K562 (cell line): ENCODE measurements around the gene JAKMIP1. TPM values are rescaled to one million over a fixed set of nuclear protein-coding genes. Genes with fewer than 3 reads are reported as not detected.

ENCODE experiments used
- ATAC-seq: fragments of 200-7000 bp; cut with Tn5 transposase; 3 replicates; pipeline ENCODE4 v1.9.1; 2020; ENCODE audit warnings: moderate library complexity
- BruUV-seq: library from RNA; stranded (reverse); fragments of 400-500 nt; replicated peaks from 2 replicates; lab custom pipeline; 2021; lab: Mats Ljungman, UMichigan
- CTCF ChIA-PET: fragments of 300-600 bp; formaldehyde crosslinking; extraction: SDS; loops from one replicate; lab custom pipeline; 2021; ENCODE audit warnings: low intra/inter-chr PET ratio; lab: Yijun Ruan, JAX
- POLR2A ChIA-PET: fragments of 300-600, 350-650 bp; sonication (Branson Sonifier 250); formaldehyde crosslinking; extraction: SDS; loops from one replicate; lab custom pipeline; 2021; ENCODE audit warnings: antibody characterized with exemption, inconsistent platforms; lab: Yijun Ruan, JAX
- DNase-seq, 4 experiments: peaks; one replicate each; pipeline versions ENCODE4 v3.0.0 to v3.0.0-alpha.2; 2011 to 2018; ENCODE audit warnings: low spot score in 3 of 4, mixed read lengths in 3 of 4; ENCODE audit errors: extremely low read depth in 1 of 4
- FAIRE-seq: peaks from 2 replicates; lab custom pipeline; 2011; peaks lifted over from hg19 to GRCh38; lab: Jason Lieb, UNC
- H2AFZ ChIP-seq: 2 replicates; pipeline ENCODE4 v1.6.0; 2011; ENCODE audit warnings: low read depth, low read length, control low read depth, inconsistent platforms
- H3K27ac ChIP-seq: fragments of 200-600 bp; 3 replicates; pipeline ENCODE4 v1.8.0; 2011; ENCODE audit warnings: low read depth, mild to moderate bottlenecking, control low read depth, inconsistent platforms, low read length, moderate library complexity, mixed read lengths; ENCODE audit errors: extremely low read depth
- H3K27me3 ChIP-seq, 2 experiments: fragments of 300-600 bp in 1 of 2; 2 replicates in 1 of 2; 3 replicates in 1 of 2; pipeline versions ENCODE4 v1.6.0 to v1.8.0; 2011; ENCODE audit warnings: inconsistent platforms in 2 of 2, low read length in 2 of 2, mild to moderate bottlenecking in 1 of 2, mixed read lengths in 1 of 2, moderate library complexity in 1 of 2; ENCODE audit not compliant: control insufficient read depth in 2 of 2, insufficient read depth in 2 of 2
- H3K36me3 ChIP-seq: fragments of 300-600 bp; 3 replicates; pipeline ENCODE4 v1.8.0; 2011; ENCODE audit warnings: mild to moderate bottlenecking, low read length, inconsistent platforms; ENCODE audit not compliant: control insufficient read depth, insufficient read depth
- H3K4me1 ChIP-seq, 2 experiments: fragments of 200-600 bp in 1 of 2; replicated peaks in 1 of 2; 2 replicates in 1 of 2; 3 replicates in 1 of 2; pipeline versions ENCODE4 v1.5.1 to v1.8.0; 2011; ENCODE audit warnings: inconsistent platforms in 2 of 2, low read length in 2 of 2, mild to moderate bottlenecking in 1 of 2, mixed read lengths in 1 of 2, moderate library complexity in 1 of 2; ENCODE audit not compliant: control insufficient read depth in 2 of 2, insufficient read depth in 2 of 2
- H3K4me2 ChIP-seq: 2 replicates; pipeline ENCODE4 v1.6.1; 2011; ENCODE audit warnings: low read length, control low read depth, inconsistent platforms, mixed read lengths; ENCODE audit not compliant: insufficient read depth
- H3K4me3 ChIP-seq: fragments of 200-600 bp; sonication (generic), shearing (Covaris generic); 2 replicates; pipeline ENCODE4 v1.5.1; 2016; ENCODE audit warnings: control low read depth, inconsistent platforms
- H3K79me2 ChIP-seq: fragments of 200-600 bp; 3 replicates; pipeline ENCODE4 v1.8.0; 2011; ENCODE audit warnings: low read length, inconsistent platforms; ENCODE audit not compliant: control insufficient read depth, insufficient read depth
- H3K9ac ChIP-seq, 2 experiments: 2 replicates each; pipeline versions ENCODE4 v1.6.0 to v1.6.1; 2011; ENCODE audit warnings: low read depth in 2 of 2, low read length in 2 of 2, control low read depth in 1 of 2, inconsistent platforms in 1 of 2, mild to moderate bottlenecking in 1 of 2, mixed read lengths in 1 of 2; ENCODE audit not compliant: insufficient read depth in 1 of 2
- H3K9me1 ChIP-seq: one replicate; pipeline ENCODE4 v1.6.0; 2011; ENCODE audit warnings: inconsistent platforms, mild to moderate bottlenecking, low read length, moderate library complexity; ENCODE audit not compliant: control insufficient read depth, insufficient read depth
- H3K9me3 ChIP-seq: replicated peaks from 2 replicates; pipeline ENCODE4 v1.5.1; 2011; ENCODE audit warnings: low read depth, low read length, inconsistent platforms; ENCODE audit not compliant: control insufficient read depth, insufficient read depth
- H4K20me1 ChIP-seq: replicated peaks from 2 replicates; pipeline ENCODE4 v1.6.1; 2011; ENCODE audit warnings: low read length, inconsistent platforms, mixed read lengths; ENCODE audit not compliant: control insufficient read depth, insufficient read depth
- DDX20 ChIP-seq: fragments of 450-650 bp; IDR thresholded peaks from 2 replicates; pipeline ENCODE4 v1.6.1; 2016; ENCODE audit warnings: missing genetic modification characterization, low read depth, mild to moderate bottlenecking, missing compliant biosample characterization, moderate library complexity
- NEUROD1 ChIP-seq: fragments of 150-350 bp; IDR thresholded peaks from 2 replicates; pipeline ENCODE4 v1.6.1; 2014; ENCODE audit warnings: borderline replicate concordance, low read length, low read depth; ENCODE audit not compliant: partially characterized antibody
- POU5F1 ChIP-seq: fragments of 150-350 bp; IDR thresholded peaks from 2 replicates; pipeline ENCODE4 v1.6.1; 2014; ENCODE audit warnings: borderline replicate concordance, low read length, low read depth, mild to moderate bottlenecking; ENCODE audit not compliant: partially characterized antibody
- SAP30 ChIP-seq: fragments of 200-600 bp; sonication (generic); IDR thresholded peaks from 2 replicates; pipeline ENCODE4 v1.6.1; 2012; ENCODE audit warnings: borderline replicate concordance, low read depth, mild to moderate bottlenecking, moderate library complexity, low read length, control low read depth, inconsistent platforms; ENCODE audit not compliant: insufficient read depth, poor library complexity, severe bottlenecking
- SMAD3 ChIP-seq: fragments of 450-650 bp; formaldehyde crosslinking; conservative IDR thresholded peaks from 2 replicates; pipeline ENCODE4 v1.4.0; 2020; ENCODE audit warnings: mild to moderate bottlenecking
- SP1 ChIP-seq: sonication (generic); formaldehyde crosslinking; IDR thresholded peaks from 2 replicates; pipeline ENCODE4 v1.8.1; 2022; ENCODE audit warnings: mild to moderate bottlenecking, missing genetic modification reagents
- WGBS: fragments of 100-300 bp; shearing (Covaris generic); methylation state at CpG from one replicate; pipeline ENCODE4 v1.1.6; 2016; ENCODE audit warnings: low coverage, mixed read lengths; ENCODE audit not compliant: insufficient coverage; ENCODE audit errors: missing lambda C conversion rate; 5-methylcytosine and 5-hydroxymethylcytosine counted together
- in situ Hi-C: fragments of 300-500 bp; cut with MboI; formaldehyde crosslinking; loops from 4 replicates; pipeline ENCODE4 v1.15.0; 2018; ENCODE audit warnings: inconsistent platforms, mixed read lengths
- intact Hi-C: fragments of 100-400 bp; cut with micrococcal nuclease; formaldehyde crosslinking; loops from 2 replicates; pipeline ENCODE4 v1.14.2; 2022
- polyA plus RNA-seq, 8 experiments: library from polyadenylated mRNA; depleted of rRNA in 4 of 8; stranded (reverse) in 5 of 8; unstranded in 3 of 8; fragments of >200 nt; fragmentation: Nextera tagmentation in 2 of 8; fragmentation: Illumina TruSeq in 1 of 8; extraction: Ambion mirVana in 2 of 8; extraction: Trizol in 1 of 8; gene quantifications; 2 replicates each; pipeline versions ENCODE4 v1.2.1 to v1.2.3, GENCODE V29; 2011 to 2014; ENCODE audit warnings: inconsistent platforms in 1 of 8, missing spikeins in 1 of 8
- total RNA-seq, 7 experiments: library from RNA; depleted of rRNA in 6 of 7; stranded (reverse); fragments of >200 nt in 6 of 7; fragmentation: Illumina TruSeq in 2 of 7; extraction: Trizol in 2 of 7; gene quantifications; 2 replicates each; pipeline versions ENCODE4 v1.2.1 to v1.2.3, GENCODE V29; 2011 to 2021; ENCODE audit warnings: low replicate concordance in 1 of 7
- TF ChIP-seq, protein P1 (sequence below): fragments of 450-650 bp; IDR thresholded peaks from 2 replicates; pipeline ENCODE4 v1.6.1; 2016; ENCODE audit warnings: low read depth
- TF ChIP-seq, protein P2 (sequence below), 2 experiments: fragments of 450-650 bp; conservative IDR thresholded peaks; 2 replicates each; pipeline ENCODE4 v1.6.1; 2017; ENCODE audit warnings: mild to moderate bottlenecking in 2 of 2, moderate library complexity in 2 of 2
- TF ChIP-seq, protein P3 (sequence below): sonication (generic); formaldehyde crosslinking; IDR thresholded peaks from 2 replicates; pipeline ENCODE4 v1.5.0; 2020; ENCODE audit warnings: missing genetic modification reagents

JAKMIP1 gene
- total and polyA plus RNA-seq, 9 of the 15 experiments (the other 6 are each of a cell fraction or from before 2014, with no cell fraction given) = not detected

DNA sequence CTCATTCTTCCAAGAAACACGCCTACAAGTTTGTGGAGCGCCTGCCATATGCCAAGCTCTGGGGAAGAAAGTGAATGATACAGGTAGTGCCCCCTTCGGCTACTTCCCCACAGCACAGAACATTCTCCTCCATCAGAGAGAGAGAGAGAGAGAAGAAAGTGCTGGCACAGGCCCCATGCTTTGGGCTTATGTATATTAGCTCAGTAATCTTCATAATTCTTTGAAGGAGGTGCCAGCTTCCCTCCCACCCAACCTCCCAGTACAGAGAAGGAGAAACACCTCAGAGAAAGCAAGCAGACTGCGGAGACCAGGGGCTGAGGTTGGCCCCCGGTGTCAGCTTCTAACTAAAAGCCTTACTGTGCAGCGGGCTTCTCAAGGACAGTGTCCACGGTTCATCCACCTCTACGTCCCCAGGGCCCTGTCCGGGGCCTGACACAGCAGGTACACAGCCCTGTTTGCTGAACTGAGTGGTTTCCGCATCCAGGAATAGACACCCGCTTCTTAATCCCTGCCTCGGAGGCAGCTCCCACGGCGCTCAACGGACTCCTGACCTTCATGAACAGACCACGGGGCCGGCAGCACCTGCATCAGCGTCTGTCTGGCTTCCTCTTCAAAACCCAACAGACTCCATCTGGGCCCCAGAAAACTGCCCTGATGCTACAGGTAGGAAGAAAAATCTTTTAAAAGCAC is 50.2 kb downstream of the JAKMIP1 start:
- no TSS peak for BruUV-seq
- H3K9me3 ChIP-seq = no peaks in the 10 kb centered on the region
- TF ChIP-seq SP1 (no peak), SMAD3 (no peak), DDX20 (no peak), POU5F1 (no peak), SAP30 (no peak), NEUROD1 (no peak)
- TF ChIP-seq, protein P1, sequence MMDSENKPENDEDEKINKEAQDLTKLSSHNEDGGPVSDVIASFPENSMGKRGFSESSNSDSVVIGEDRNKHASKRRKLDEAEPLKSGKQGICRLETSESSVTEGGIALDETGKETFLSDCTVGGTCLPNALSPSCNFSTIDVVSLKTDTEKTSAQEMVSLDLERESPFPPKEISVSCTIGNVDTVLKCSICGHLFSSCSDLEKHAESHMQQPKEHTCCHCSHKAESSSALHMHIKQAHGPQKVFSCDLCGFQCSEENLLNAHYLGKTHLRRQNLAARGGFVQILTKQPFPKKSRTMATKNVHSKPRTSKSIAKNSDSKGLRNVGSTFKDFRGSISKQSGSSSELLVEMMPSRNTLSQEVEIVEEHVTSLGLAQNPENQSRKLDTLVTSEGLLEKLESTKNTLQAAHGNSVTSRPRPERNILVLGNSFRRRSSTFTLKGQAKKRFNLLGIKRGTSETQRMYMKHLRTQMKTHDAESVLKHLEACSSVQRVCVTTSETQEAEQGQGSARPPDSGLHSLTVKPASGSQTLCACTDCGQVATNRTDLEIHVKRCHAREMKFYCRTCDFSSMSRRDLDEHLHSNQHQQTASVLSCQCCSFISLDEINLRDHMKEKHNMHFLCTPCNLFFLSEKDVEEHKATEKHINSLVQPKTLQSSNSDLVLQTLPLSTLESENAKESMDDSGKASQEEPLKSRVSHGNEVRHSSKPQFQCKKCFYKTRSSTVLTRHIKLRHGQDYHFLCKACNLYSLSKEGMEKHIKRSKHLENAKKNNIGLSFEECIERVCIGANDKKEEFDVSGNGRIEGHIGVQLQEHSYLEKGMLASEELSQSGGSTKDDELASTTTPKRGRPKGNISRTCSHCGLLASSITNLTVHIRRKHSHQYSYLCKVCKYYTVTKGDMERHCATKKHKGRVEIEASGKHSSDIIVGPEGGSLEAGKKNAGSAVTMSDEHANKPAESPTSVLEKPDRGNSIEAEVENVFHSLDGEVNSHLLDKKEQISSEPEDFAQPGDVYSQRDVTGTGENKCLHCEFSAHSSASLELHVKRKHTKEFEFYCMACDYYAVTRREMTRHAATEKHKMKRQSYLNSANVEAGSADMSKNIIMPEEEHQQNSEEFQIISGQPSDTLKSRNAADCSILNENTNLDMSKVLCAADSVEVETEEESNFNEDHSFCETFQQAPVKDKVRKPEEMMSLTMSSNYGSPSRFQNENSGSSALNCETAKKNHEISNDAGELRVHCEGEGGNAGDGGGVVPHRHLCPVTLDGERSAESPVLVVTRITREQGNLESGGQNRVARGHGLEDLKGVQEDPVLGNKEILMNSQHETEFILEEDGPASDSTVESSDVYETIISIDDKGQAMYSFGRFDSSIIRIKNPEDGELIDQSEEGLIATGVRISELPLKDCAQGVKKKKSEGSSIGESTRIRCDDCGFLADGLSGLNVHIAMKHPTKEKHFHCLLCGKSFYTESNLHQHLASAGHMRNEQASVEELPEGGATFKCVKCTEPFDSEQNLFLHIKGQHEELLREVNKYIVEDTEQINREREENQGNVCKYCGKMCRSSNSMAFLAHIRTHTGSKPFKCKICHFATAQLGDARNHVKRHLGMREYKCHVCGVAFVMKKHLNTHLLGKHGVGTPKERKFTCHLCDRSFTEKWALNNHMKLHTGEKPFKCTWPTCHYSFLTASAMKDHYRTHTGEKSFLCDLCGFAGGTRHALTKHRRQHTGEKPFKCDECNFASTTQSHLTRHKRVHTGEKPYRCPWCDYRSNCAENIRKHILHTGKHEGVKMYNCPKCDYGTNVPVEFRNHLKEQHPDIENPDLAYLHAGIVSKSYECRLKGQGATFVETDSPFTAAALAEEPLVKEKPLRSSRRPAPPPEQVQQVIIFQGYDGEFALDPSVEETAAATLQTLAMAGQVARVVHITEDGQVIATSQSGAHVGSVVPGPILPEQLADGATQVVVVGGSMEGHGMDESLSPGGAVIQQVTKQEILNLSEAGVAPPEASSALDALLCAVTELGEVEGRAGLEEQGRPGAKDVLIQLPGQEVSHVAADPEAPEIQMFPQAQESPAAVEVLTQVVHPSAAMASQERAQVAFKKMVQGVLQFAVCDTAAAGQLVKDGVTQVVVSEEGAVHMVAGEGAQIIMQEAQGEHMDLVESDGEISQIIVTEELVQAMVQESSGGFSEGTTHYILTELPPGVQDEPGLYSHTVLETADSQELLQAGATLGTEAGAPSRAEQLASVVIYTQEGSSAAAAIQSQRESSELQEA = no peak
- TF ChIP-seq, protein P2, sequence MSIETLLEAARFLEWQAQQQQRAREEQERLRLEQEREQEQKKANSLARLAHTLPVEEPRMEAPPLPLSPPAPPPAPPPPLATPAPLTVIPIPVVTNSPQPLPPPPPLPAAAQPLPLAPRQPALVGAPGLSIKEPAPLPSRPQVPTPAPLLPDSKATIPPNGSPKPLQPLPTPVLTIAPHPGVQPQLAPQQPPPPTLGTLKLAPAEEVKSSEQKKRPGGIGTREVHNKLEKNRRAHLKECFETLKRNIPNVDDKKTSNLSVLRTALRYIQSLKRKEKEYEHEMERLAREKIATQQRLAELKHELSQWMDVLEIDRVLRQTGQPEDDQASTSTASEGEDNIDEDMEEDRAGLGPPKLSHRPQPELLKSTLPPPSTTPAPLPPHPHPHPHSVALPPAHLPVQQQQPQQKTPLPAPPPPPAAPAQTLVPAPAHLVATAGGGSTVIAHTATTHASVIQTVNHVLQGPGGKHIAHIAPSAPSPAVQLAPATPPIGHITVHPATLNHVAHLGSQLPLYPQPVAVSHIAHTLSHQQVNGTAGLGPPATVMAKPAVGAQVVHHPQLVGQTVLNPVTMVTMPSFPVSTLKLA (conservative IDR thresholded peaks at IDR 0.05) = no peak
- TF ChIP-seq, protein P3, sequence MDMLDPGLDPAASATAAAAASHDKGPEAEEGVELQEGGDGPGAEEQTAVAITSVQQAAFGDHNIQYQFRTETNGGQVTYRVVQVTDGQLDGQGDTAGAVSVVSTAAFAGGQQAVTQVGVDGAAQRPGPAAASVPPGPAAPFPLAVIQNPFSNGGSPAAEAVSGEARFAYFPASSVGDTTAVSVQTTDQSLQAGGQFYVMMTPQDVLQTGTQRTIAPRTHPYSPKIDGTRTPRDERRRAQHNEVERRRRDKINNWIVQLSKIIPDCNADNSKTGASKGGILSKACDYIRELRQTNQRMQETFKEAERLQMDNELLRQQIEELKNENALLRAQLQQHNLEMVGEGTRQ = no peak
- H3K36me3 ChIP-seq = no peaks in the 10 kb centered on the region
- WGBS = 2% methylated on average over 17 of the region's 18 CpGs
- H2AFZ ChIP-seq = no peak overlapping the region
- H3K9me1 ChIP-seq = no peaks in the 10 kb centered on the region
- H3K4me1 ChIP-seq = no peaks in the 10 kb centered on the region
- ChIA-PET POLR2A (interaction anchor here (0.6 kb wide), 1 partner anchor 736 kb away, joined by 3 read pairs; no protein-coding TSS in a partner anchor), CTCF (no interaction called here)
- FAIRE-seq (no peak), ATAC-seq (no peak), DNase-seq (no peak)
- intact Hi-C loops (no loop called here), in situ Hi-C loops (no loop called here)
- no peaks in the 10 kb centered on the region for H4K20me1 ChIP-seq
- H3K79me2 ChIP-seq = no peaks in the 10 kb centered on the region
- no peak overlapping the region for H3K4me3 ChIP-seq
- H3K27me3 ChIP-seq = peaks cover 3 to 34% of the 10 kb centered on the region in 2 experiments; a peak in 3 of 5 replicates
- no peak overlapping the region for H3K4me2 ChIP-seq
- H3K9ac ChIP-seq = no peak overlapping the region
- no peak overlapping the region for H3K27ac ChIP-seq
